ENCODE results near the gene OBP2A.

- TF ChIP-seq CTCF (IDR thresholded peaks at IDR 0.05; ENCODE audit: low read depth, low read length) (no peak), EZH2phosphoT487 (IDR thresholded peaks at IDR 0.05; ENCODE audit: low read depth) (no peak)
Observed at GRCh38 chr9:135505406-135506187, 40.3 kb upstream of the OBP2A start.

Measured in OCI-LY3 (cell line).